WTC11 (cell line): ENCODE results near the gene ELAPOR1. TPM values are rescaled to one million over a fixed set of nuclear protein-coding genes. Genes with fewer than 3 reads are reported as not detected.

Source experiments
- ATAC-seq: fragments of 200-7000 bp; cut with Tn5 transposase; 2 replicates; pipeline ENCODE4 v1.10.0; 2021; ENCODE audit warnings: mild to moderate bottlenecking, moderate library complexity
- CTCF ChIA-PET: fragments of 300-600 bp; sonication (Branson Sonifier 250); formaldehyde crosslinking; loops from one replicate; lab custom pipeline; 2021; ENCODE audit warnings: antibody characterized with exemption; lab: Charles Lee
- POLR2A ChIA-PET: fragments of 350-600 bp; sonication (Branson Sonifier 250); formaldehyde crosslinking; loops from one replicate; lab custom pipeline; 2021; ENCODE audit warnings: antibody characterized with exemption; lab: Charles Lee
- DNase-seq: peaks from one replicate; pipeline ENCODE4 v3.0.0; 2021; ENCODE audit warnings: low spot score
- H3K27ac Mint-ChIP-seq: 2 replicates; pipeline ENCODE4 v1.8.0; 2021; ENCODE audit warnings: mixed read lengths
- H3K27me3 Mint-ChIP-seq: 2 replicates; pipeline ENCODE4 v1.8.0; 2021; ENCODE audit warnings: low read depth, mild to moderate bottlenecking, moderate library complexity, mixed read lengths
- H3K36me3 Mint-ChIP-seq: 2 replicates; pipeline ENCODE4 v1.8.0; 2021; ENCODE audit warnings: mixed read lengths
- H3K4me1 Mint-ChIP-seq: 2 replicates; pipeline ENCODE4 v1.8.0; 2022; ENCODE audit warnings: mixed read lengths
- H3K4me3 Mint-ChIP-seq: 2 replicates; pipeline ENCODE4 v1.8.0; 2021; ENCODE audit warnings: mild to moderate bottlenecking, moderate library complexity, mixed read lengths
- H3K9me3 Mint-ChIP-seq: 2 replicates; pipeline ENCODE4 v1.8.0; 2021; ENCODE audit warnings: mixed read lengths
- AR ChIP-seq: fragments of 250-450 bp; sonication (Bioruptor Pico); IDR thresholded peaks from 2 replicates; pipeline ENCODE4 v1.9.0; 2021; ENCODE audit warnings: mild to moderate bottlenecking
- ATF3 ChIP-seq: sonication (generic); formaldehyde crosslinking; conservative IDR thresholded peaks from 2 replicates; pipeline ENCODE4 v1.8.1; 2022; ENCODE audit warnings: mild to moderate bottlenecking, missing genetic modification reagents
- GABPB1 ChIP-seq: sonication (generic); formaldehyde crosslinking; IDR thresholded peaks from 2 replicates; pipeline ENCODE4 v1.8.1; 2023; ENCODE audit warnings: mild to moderate bottlenecking, missing genetic modification reagents
- NFATC4 ChIP-seq: fragments of 250-450 bp; sonication (Bioruptor Pico); IDR thresholded peaks from 2 replicates; pipeline ENCODE4 v1.9.0; 2021; ENCODE audit warnings: mild to moderate bottlenecking
- OVOL2 ChIP-seq: fragments of 250-450 bp; sonication (Bioruptor Pico); IDR thresholded peaks from 2 replicates; pipeline ENCODE4 v1.9.0; 2021; ENCODE audit warnings: mild to moderate bottlenecking, borderline replicate concordance
- PRRX2 ChIP-seq: fragments of 250-450 bp; sonication (Bioruptor Pico); IDR thresholded peaks from 2 replicates; pipeline ENCODE4 v1.8.0; 2021; ENCODE audit warnings: mild to moderate bottlenecking
- RORB ChIP-seq: fragments of 250-450 bp; sonication (Bioruptor Pico); IDR thresholded peaks from 2 replicates; pipeline ENCODE4 v1.9.0; 2021; ENCODE audit warnings: mild to moderate bottlenecking
- SMAD4 ChIP-seq: sonication (generic); formaldehyde crosslinking; IDR thresholded peaks from 2 replicates; pipeline ENCODE4 v1.8.0; 2022; ENCODE audit warnings: mild to moderate bottlenecking, missing genetic modification reagents
- ZNF423 ChIP-seq: fragments of 250-450 bp; sonication (Bioruptor Pico); IDR thresholded peaks from 2 replicates; pipeline ENCODE4 v2.1.2; 2022; ENCODE audit warnings: mild to moderate bottlenecking, moderate library complexity
- total RNA-seq: library from RNA; stranded (reverse); gene quantifications from 3 replicates; pipeline ENCODE4 v1.2.3, GENCODE V29; 2021
- TF ChIP-seq, protein P1 (sequence below): fragments of 250-450 bp; sonication (Bioruptor Pico); IDR thresholded peaks from 2 replicates; pipeline ENCODE4 v2.1.2; 2022; ENCODE audit warnings: mild to moderate bottlenecking, moderate library complexity
- TF ChIP-seq, protein P2 (sequence below): sonication (generic); formaldehyde crosslinking; IDR thresholded peaks from 2 replicates; pipeline ENCODE4 v1.8.0; 2022; ENCODE audit warnings: missing genetic modification reagents
- TF ChIP-seq, protein P3 (sequence below): fragments of 200-600 bp; IDR thresholded peaks from 2 replicates; pipeline ENCODE4 v1.8.0; 2022; ENCODE audit warnings: antibody characterized with exemption
- TF ChIP-seq, protein P4 (sequence below): fragments of 250-450 bp; sonication (Bioruptor Pico); IDR thresholded peaks from 2 replicates; pipeline ENCODE4 v1.8.0; 2021; ENCODE audit warnings: mild to moderate bottlenecking

ELAPOR1 gene
- total RNA-seq, 1 experiment from 2014 or later = 1.1 TPM

GRCh38 chr1:109096120-109096519, 17.8 kb upstream of the ELAPOR1 start:
- Mint-ChIP-seq H3K27ac (no peak overlapping the region), H3K9me3 (no peaks in the 10 kb centered on the region)
- CTCF ChIA-PET = no interaction called here
- POLR2A ChIA-PET = no interaction called here
- TF ChIP-seq, protein P1, sequence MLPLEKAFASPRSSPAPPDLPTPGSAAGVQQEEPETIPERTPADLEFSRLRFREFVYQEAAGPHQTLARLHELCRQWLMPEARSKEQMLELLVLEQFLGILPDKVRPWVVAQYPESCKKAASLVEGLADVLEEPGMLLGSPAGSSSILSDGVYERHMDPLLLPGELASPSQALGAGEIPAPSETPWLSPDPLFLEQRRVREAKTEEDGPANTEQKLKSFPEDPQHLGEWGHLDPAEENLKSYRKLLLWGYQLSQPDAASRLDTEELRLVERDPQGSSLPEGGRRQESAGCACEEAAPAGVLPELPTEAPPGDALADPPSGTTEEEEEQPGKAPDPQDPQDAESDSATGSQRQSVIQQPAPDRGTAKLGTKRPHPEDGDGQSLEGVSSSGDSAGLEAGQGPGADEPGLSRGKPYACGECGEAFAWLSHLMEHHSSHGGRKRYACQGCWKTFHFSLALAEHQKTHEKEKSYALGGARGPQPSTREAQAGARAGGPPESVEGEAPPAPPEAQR = no peak
- TF ChIP-seq ZNF423 (CRISPR knock-in tag) = no peak
- TF ChIP-seq, protein P2, sequence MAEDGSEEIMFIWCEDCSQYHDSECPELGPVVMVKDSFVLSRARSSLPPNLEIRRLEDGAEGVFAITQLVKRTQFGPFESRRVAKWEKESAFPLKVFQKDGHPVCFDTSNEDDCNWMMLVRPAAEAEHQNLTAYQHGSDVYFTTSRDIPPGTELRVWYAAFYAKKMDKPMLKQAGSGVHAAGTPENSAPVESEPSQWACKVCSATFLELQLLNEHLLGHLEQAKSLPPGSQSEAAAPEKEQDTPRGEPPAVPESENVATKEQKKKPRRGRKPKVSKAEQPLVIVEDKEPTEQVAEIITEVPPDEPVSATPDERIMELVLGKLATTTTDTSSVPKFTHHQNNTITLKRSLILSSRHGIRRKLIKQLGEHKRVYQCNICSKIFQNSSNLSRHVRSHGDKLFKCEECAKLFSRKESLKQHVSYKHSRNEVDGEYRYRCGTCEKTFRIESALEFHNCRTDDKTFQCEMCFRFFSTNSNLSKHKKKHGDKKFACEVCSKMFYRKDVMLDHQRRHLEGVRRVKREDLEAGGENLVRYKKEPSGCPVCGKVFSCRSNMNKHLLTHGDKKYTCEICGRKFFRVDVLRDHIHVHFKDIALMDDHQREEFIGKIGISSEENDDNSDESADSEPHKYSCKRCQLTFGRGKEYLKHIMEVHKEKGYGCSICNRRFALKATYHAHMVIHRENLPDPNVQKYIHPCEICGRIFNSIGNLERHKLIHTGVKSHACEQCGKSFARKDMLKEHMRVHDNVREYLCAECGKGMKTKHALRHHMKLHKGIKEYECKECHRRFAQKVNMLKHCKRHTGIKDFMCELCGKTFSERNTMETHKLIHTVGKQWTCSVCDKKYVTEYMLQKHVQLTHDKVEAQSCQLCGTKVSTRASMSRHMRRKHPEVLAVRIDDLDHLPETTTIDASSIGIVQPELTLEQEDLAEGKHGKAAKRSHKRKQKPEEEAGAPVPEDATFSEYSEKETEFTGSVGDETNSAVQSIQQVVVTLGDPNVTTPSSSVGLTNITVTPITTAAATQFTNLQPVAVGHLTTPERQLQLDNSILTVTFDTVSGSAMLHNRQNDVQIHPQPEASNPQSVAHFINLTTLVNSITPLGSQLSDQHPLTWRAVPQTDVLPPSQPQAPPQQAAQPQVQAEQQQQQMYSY = no peak
- TF ChIP-seq, protein P3, sequence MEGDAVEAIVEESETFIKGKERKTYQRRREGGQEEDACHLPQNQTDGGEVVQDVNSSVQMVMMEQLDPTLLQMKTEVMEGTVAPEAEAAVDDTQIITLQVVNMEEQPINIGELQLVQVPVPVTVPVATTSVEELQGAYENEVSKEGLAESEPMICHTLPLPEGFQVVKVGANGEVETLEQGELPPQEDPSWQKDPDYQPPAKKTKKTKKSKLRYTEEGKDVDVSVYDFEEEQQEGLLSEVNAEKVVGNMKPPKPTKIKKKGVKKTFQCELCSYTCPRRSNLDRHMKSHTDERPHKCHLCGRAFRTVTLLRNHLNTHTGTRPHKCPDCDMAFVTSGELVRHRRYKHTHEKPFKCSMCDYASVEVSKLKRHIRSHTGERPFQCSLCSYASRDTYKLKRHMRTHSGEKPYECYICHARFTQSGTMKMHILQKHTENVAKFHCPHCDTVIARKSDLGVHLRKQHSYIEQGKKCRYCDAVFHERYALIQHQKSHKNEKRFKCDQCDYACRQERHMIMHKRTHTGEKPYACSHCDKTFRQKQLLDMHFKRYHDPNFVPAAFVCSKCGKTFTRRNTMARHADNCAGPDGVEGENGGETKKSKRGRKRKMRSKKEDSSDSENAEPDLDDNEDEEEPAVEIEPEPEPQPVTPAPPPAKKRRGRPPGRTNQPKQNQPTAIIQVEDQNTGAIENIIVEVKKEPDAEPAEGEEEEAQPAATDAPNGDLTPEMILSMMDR = no peak
- TF ChIP-seq, protein P4, sequence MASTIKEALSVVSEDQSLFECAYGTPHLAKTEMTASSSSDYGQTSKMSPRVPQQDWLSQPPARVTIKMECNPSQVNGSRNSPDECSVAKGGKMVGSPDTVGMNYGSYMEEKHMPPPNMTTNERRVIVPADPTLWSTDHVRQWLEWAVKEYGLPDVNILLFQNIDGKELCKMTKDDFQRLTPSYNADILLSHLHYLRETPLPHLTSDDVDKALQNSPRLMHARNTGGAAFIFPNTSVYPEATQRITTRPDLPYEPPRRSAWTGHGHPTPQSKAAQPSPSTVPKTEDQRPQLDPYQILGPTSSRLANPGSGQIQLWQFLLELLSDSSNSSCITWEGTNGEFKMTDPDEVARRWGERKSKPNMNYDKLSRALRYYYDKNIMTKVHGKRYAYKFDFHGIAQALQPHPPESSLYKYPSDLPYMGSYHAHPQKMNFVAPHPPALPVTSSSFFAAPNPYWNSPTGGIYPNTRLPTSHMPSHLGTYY (CRISPR knock-in tag) = no peak
- TF ChIP-seq ATF3 (CRISPR knock-in tag) = no peak
- TF ChIP-seq NFATC4 (CRISPR knock-in tag) = no peak
- no peak for TF ChIP-seq SMAD4 (CRISPR knock-in tag)
- TF ChIP-seq AR (CRISPR knock-in tag) = no peak
- TF ChIP-seq OVOL2 (CRISPR knock-in tag) = no peak
- TF ChIP-seq GABPB1 = no peak
- no peak for TF ChIP-seq RORB (CRISPR knock-in tag)
- no peak for TF ChIP-seq PRRX2 (CRISPR knock-in tag)
- TF ChIP-seq, all 79 proteins: peak for 0
- Mint-ChIP-seq H3K36me3 (peaks cover 16% of the 10 kb centered on the region), H3K4me3 (no peak overlapping the region), H3K4me1 (peaks cover 13% of the 10 kb centered on the region), H3K27me3 (no peaks in the 10 kb centered on the region; the same call in 1 of the 2 replicates)
- no peak for DNase-seq
- no peak for ATAC-seq
